ENCODE data around the gene DVL2. TPM values are rescaled to one million over a fixed set of nuclear protein-coding genes. Genes with fewer than 3 reads are reported as not detected.

The DVL2 gene
- total and polyA plus RNA-seq, 4 donors = 3.4 to 24.5 (median 11.3) TPM

GRCh38 chr17:7208027-7208571 lies 26.2 kb downstream of the DVL2 start:
- TF ChIP-seq FOXA2 (IDR thresholded peaks at IDR 0.05) (no peak), ZBTB33 (IDR thresholded peaks at IDR 0.05) (no peak), CTCF (IDR thresholded peaks at IDR 0.05; ENCODE audit: low read depth, low read length, missing input control) (no peak), HNF4A (conservative IDR thresholded peaks at IDR 0.05) (no peak), HNF4G (IDR thresholded peaks at IDR 0.05) (no peak), ATF3 (IDR thresholded peaks at IDR 0.05) (no peak), GABPA (IDR thresholded peaks at IDR 0.05 in 1 of 2, conservative IDR thresholded peaks at IDR 0.05 in 1 of 2) (no peak), REST (IDR thresholded peaks at IDR 0.05) (no peak)
- no peak overlapping the region for H3K9ac ChIP-seq (ENCODE audit: low read depth in 1 of 2, low read length in 2 of 2)
- H3K4me1 ChIP-seq (ENCODE audit: control insufficient read depth in 4 of 4, insufficient read depth in 4 of 4, low read length in 3 of 4) = peaks cover 0 to 2% (median 0%) of the 10 kb centered on the region in 4 donors
- H3K27me3 ChIP-seq (ENCODE audit: control insufficient read depth in 4 of 4, insufficient read depth in 4 of 4, low read length in 3 of 4) = no peaks in the 10 kb centered on the region
- H3K27ac ChIP-seq (ENCODE audit: low read depth in 1 of 2, low read length in 2 of 2) = no peak overlapping the region
- H3K36me3 ChIP-seq (ENCODE audit: control insufficient read depth in 4 of 4, insufficient read depth in 3 of 4, low read depth in 1 of 4, low read length in 3 of 4) = no peaks in the 10 kb centered on the region
- no peaks in the 10 kb centered on the region for H3K9me3 ChIP-seq (ENCODE audit: control insufficient read depth in 4 of 4, low read length in 3 of 4)
- 67% methylated on average over 21 of the region's 21 CpGs for WGBS
- no peak overlapping the region for H3K4me3 ChIP-seq (ENCODE audit: low read depth in 1 of 3, low read length in 3 of 3)
- DNase-seq (ENCODE audit: low spot score) = no peak

- H3K9ac ChIP-seq (ENCODE audit: low read depth in 1 of 2, low read length in 2 of 2) = no peak overlapping the region
- WGBS = 91% methylated on average over 24 of the region's 24 CpGs
- no peaks in the 10 kb centered on the region for H3K9me3 ChIP-seq (ENCODE audit: control insufficient read depth in 4 of 4, low read length in 3 of 4)
- peaks cover 0 to 2% (median 0%) of the 10 kb centered on the region in 4 donors for H3K4me1 ChIP-seq (ENCODE audit: control insufficient read depth in 4 of 4, insufficient read depth in 4 of 4, low read length in 3 of 4)
- no peak overlapping the region for H3K4me3 ChIP-seq (ENCODE audit: low read depth in 1 of 3, low read length in 3 of 3)
- no peak for DNase-seq (ENCODE audit: low spot score)
- no peak overlapping the region for H3K27ac ChIP-seq (ENCODE audit: low read depth in 1 of 2, low read length in 2 of 2)
- H3K27me3 ChIP-seq (ENCODE audit: control insufficient read depth in 4 of 4, insufficient read depth in 4 of 4, low read length in 3 of 4) = no peaks in the 10 kb centered on the region
- no peaks in the 10 kb centered on the region for H3K36me3 ChIP-seq (ENCODE audit: control insufficient read depth in 4 of 4, insufficient read depth in 3 of 4, low read depth in 1 of 4, low read length in 3 of 4)
- TF ChIP-seq RXRA (IDR thresholded peaks at IDR 0.05) (no peak), HNF4G (IDR thresholded peaks at IDR 0.05) (no peak), SP1 (IDR thresholded peaks at IDR 0.05) (no peak), ATF3 (IDR thresholded peaks at IDR 0.05) (no peak), TAF1 (conservative IDR thresholded peaks at IDR 0.05) (no peak), JUND (IDR thresholded peaks at IDR 0.05) (no peak), FOXA1 (IDR thresholded peaks at IDR 0.05) (no peak), ZBTB33 (IDR thresholded peaks at IDR 0.05) (no peak), EGR1 (IDR thresholded peaks at IDR 0.05; ENCODE audit: low read depth in 2 of 2) (no peak), FOXA2 (IDR thresholded peaks at IDR 0.05) (no peak), MAX (IDR thresholded peaks at IDR 0.05) (no peak), NR2F2 (IDR thresholded peaks at IDR 0.05) (no peak), RAD21 (IDR thresholded peaks at IDR 0.05) (no peak), YY1 (IDR thresholded peaks at IDR 0.05) (no peak)
Observed at GRCh38 chr17:7207120-7208001, 27.0 kb downstream of the DVL2 start.
